CD4-positive, alpha-beta T cell treated with Interleukin-4 for 4 hours (primary cell): ENCODE results near the gene HARBI1.

Experiments used
- DNase-seq: peaks from one replicate; pipeline ENCODE4 v3.0.0-alpha.2; 2020

HARBI1 gene

DNA sequence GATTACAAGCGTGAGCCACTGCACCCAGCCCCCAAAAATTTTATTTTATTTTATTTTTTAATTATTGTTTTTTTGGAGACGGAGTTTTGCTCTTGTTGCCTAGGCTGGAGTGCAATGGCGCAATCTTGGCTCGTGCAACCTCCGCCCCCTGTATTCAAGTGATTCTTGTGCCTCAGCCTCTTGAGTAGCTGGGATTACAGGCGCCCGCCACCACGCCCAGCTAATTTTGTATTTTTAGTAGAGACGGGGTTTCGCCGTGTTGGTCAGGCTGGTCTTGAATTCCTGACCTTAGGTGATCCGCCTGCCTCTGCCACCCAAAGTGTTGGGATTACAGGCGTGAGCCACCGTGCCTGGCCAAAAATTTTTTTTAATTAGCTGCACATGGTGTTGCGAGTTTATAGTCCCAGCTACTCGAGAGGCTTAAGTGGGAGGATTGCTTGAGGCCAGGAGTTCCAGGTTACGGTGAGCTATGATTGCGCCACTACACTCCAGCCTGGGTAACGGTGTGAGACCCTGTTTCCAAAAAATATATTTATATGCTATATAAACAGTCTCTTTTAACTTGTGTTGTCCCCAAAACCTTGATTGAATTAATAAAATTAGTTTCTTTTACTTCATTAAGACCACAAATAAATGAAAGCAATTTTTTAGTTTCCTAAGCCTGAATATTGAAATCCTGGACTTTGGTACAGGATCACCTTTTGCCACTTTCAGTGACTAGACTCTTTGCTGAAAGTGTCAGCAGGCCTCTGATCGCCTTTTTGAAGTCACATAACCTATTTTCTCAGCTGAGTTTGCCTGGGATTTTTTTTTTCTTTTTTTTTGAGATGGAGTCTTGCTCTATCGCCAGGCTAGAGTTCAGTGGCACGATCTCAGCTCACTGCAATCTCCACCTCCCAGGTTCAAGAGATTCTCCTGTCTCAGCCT, 16.5 kb upstream of the HARBI1 start:
- no peak for DNase-seq

DNA sequence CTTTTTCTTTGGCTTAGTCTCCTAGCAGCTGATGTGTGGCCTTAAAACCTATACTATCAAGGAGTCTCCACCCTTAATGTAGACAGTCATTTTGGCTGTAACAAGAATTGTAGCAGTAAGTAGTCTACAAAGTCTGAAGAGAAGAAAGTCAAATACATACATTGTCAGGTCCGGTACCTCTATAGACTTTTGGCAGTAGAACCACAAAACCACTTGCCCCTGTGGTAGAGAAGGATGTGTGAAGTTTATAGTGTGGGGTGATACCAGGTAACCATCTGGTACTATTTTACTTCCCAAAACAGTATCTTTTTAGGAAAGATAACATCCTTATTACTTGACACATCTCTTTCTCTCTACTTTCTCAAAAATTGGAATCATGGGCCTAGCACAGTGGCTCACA, 15.5 kb upstream of the HARBI1 start:
- no peak for DNase-seq

DNA sequence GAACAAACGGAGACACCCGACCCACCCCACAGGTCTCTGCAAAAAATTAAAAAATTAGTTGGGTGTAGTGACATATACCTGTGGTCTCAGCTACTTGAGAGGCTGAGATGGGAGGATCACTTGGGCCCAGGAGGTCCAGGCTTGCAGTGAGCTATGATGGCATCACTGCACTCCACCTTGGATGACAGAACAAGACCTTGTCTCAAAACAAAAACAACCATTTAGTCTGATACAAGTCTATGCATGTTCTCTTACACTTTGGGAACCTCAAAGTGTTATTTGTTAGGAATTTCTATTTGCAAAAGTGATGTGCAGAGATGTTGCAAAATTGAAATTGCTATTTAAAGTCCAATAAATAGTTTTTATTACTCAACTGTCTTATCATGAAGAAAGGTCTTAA, 14.6 kb upstream of the HARBI1 start:
- DNase-seq: no peak

DNA sequence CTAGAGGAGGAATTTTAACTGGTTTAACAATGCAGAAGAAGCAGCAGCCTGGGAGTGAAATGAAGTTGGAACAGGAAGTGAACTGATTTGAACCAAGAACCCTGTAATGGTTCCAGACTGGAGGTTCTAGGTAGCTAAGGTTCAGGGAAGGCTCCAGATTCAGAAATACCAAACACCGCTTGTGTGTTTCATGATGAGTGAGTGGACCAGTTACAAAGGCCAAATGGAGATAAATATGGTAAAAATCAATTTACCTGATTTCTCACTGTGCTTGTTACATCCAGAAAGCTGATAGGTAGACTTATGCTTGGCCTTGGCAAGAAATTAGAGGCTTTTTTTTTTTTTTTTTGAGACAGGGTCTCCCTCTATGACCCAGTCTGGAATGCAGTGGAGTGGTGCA, 13.2 kb upstream of the HARBI1 start:
- no peak for DNase-seq

DNA sequence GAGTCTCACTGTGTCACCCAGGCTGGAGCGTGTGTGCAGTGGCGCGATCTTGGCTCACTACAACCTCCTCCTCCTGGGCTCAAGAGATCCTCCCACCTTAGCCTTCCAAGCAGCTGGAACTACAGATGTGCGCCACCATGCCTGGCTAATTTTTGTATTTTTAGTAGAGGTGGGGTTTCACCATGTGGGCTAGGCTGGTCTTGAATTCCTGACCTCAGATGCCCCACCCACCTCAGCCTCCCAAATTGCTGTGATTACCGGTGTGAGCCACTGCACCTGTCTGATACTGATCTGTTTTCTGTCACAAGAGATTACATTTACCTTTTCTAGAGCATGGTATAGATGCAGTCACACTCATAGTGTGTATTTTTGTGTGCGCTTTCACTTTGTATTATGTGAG, 11.9 kb upstream of the HARBI1 start:
- no peak for DNase-seq

DNA sequence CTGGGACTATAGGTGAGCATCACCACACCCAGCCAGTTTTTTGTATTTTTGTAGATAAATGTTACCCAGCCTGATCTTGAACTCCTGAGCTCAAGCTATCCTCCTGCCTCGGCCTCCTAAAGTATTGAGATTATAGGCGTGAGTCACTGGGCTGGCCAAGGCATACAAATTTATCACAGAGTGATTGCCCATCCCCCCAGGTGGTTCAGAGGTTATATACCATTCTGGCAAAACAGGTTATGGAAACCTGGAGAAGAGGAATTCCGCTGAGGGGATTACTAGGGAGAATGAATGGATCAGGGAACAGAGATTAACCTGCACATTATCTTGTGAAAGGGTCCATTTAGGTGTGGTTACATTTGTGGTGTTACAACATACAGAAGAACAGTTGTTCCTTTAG, 8.4 kb upstream of the HARBI1 start:
- no peak for DNase-seq

DNA sequence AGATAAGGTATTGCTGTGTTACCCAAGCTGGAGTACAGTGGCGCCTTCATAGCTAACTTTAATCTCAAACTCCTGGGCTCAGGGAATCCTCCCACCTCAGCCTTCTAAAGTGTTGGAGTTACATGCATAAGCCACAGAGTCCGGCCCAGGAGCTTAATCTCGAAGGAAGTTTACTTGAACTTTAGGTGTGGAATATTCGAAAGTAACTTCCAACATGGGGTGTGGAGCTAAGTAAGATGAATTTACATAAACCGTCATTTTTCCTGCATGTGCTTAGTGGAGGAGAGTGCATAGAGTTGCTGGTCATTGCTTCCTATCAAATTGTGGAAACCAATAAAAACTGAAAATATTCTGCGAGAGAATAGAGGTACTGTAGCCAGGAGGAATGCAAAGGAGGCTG, 1.8 kb upstream of the HARBI1 start:
- no peak for DNase-seq

DNA sequence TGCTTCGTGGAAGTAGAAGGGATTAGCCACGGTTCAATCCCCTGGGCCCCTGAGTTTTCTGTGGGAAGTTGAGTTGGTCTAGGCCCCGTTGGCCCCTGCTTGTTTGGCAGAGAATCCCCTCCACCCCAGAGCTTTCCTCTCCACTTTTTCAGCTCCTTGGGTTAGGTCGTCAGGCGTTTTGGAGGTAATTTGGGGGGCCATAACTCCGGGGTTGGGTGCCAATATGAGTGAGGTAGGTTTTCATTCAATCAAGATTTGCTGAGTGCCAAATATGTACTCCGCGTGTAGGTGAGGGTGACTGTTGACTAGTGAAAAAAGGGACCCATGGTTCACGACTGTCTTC, 916 bp upstream of the HARBI1 start:
- no peak for DNase-seq

DNA sequence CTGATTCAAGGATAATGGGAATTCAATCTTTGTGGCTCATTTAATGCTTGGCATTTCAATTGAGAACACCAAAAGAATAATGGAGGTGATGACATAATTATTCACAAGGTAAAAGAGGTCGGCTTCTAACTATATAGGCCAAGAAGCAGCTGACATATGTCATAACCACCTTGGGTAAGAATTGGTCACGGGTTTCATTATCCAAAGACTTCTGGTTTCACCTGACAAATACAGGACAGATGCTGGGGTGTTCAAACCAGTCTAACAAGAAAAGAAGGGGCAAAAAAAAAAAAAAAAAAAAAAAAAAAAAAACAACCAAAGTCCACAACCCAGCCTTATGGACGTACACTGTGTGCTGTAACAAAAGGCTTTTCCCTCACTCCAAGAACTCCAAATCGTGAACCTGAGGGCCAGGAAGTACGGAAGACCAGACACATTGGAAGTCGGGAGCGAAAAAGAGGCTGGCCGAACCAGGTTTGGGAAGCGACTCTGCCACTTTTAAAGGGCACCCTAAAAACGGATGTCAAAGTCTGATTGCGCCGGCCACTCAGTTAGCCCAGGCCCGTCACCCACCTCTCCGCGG, 385 bp downstream of the HARBI1 start:
- peak; percentile 4 for DNase-seq

DNA sequence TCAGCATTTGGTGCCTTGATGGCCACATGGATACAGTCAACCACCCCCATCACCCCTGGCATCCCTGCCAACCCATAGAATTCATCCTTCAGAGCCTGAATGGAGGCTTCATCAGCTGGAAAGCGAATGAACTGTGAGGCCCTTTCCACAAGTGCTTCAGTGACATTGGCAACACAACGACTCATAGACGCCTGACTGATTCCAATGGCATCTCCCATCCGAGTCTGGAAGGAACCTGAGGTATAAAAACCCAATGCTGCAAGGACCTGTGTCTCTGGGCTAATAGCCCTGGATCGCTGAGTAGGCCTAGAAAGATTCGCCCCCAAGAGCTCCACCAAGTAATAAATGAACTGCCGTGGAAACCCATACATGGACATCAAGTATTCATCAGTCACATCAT, 1.3 kb downstream of the HARBI1 start:
- DNase-seq: no peak

DNA sequence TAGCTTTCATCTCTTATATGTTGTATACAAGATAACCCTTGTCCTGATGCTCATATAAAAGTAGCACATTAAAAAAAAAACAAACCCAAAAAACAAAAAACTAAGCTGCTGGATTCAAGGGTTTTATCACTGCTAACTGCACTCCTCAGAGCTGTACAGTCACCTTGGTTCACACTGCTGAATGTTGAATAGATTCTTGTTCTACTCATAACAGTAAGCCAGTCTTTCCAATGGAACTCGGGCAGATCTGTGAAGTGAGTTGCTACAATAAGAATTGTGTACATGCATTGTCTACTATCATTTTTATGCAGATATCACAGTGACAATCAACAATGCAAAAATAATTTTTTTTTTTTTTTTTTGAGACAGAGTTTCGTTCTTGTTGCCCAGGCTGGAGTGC, 4.7 kb downstream of the HARBI1 start:
- DNase-seq: no peak

DNA sequence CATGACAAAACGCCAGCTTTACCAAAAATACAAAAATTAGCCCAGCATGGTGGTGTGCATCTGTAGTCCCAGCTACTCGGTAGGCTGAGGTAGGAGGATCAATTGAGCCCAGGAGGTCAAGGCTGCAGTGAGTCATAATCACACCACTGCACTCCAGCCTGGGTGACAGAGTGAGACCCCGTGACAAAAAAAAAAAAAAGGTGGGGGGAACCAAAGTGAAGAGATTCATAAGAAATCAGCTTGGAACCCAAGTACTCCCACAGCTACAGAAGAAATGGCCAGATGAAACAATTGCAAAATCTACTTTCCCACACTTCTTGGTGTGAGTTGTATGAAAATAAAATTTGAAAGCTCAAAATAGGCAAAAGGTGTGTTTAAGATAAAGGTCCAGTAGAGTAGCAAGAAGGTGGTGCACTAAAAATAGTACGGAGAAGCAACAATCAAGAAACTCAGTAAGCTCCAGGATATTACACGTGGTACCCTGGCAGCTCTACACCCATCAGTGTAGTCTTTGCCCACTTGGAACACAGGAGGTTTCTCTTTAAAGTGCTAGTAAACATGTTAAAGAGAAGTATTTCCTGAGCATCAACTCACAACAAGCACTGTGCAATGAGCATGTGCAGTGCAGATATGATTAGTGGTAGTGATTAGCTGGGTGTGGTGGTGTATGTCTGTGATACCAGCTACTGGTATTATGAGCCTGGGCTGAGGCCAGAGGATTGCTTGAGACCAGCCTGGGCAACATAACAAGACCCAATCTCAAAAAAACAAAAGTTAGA, 5.3 kb downstream of the HARBI1 start:
- DNase-seq: no peak

DNA sequence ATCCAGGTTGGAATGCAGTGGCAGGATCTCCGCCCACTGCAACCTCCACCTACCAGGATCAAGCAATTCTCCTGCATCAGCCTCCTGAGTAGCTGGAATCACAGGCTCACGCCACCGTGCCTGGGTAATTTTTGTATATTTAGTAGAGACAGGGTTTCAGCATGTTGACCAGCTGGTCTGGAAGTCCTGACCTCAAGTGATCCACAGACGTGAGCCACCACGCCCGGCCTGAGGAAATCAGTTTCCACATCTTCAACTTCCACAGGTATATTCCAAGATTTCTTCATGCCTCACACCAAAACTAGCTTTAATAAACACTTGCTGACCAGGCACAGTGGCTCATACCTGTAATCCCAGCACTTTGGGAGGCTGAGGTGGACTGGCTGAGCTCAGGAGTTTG, 7.6 kb downstream of the HARBI1 start:
- DNase-seq: no peak

DNA sequence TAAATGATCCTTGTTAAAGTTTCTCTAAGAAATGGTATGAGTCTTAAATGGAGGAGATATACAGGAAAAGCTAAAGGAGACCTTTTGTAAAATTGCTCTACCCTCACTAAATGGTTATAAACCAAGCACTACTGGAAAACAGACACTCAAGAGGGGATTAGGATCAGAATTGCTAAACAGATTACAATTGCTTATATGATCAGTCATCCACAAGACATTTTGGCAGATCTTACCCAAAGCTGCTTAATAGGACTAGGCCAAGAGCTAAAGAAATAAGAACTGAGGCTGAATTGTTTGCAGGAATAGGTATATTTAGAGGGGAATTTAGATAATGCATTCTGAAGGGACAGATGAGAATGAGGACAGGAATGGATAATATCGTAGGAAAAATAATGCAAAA, 9.5 kb downstream of the HARBI1 start:
- no peak for DNase-seq

DNA sequence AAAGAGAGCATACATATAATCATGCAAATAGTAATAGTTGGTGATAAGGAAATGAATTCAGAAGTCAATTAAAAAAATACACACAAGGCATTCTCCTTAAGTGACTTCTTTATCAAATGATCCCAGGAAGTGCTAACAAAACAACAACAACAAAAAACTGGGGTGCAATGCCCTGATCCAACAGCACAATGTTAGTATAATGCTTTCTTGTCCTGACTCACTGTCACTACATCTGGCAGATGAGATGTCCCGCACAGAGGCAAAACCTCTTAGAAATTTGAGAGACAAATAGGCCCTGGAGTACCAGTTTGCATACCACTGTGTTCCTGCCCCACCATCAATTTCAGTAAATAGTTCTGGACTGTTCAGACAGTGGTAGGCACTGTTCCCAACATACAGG, 12.2 kb downstream of the HARBI1 start:
- no peak for DNase-seq

DNA sequence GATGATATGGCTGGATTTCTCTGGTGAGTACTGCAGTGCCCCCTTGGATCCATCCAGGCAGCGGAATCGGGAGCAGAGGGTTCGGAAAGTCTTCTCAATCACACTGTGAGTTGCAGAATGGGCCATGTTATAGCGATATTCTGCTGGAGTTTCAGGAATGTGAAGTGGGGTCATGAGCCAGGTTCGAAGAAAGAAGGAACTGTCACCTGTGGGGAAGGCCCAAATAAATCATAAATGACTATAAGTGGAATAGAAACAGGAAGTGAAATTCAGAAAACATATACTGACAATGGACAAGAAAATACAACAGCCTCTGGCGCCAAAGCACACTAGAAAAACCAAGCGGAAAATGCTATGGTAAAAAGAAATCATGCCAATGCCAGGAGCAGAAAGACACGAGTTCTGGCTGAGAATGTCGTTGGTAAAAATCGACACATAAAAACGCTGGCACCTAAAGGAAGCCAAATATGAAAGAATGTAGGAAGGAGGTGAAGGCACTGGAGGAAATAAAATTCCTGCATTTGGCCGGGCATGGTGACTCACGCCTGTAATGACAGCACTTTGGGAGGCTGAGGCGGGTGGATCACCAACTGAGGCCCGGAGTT, 13.2 kb downstream of the HARBI1 start:
- DNase-seq: no peak

DNA sequence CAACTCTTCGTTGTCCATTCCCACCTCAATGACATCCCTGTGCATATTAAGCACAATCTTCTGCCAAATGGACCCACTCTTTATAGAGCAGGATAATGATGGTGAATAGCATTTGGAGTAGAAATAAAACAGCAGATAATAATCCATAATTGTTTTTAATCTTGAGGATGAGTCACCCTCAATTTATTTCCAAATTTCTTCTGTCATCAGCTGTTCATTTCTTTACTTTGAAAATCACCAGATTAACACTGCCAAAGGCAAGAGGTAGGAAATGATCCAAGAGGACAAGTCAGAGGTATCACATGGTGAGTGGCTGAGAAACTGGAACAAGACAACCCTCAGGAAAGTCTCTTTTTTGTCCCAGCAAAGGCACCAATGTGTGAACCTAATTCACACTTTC, 15.9 kb downstream of the HARBI1 start:
- no peak for DNase-seq

DNA sequence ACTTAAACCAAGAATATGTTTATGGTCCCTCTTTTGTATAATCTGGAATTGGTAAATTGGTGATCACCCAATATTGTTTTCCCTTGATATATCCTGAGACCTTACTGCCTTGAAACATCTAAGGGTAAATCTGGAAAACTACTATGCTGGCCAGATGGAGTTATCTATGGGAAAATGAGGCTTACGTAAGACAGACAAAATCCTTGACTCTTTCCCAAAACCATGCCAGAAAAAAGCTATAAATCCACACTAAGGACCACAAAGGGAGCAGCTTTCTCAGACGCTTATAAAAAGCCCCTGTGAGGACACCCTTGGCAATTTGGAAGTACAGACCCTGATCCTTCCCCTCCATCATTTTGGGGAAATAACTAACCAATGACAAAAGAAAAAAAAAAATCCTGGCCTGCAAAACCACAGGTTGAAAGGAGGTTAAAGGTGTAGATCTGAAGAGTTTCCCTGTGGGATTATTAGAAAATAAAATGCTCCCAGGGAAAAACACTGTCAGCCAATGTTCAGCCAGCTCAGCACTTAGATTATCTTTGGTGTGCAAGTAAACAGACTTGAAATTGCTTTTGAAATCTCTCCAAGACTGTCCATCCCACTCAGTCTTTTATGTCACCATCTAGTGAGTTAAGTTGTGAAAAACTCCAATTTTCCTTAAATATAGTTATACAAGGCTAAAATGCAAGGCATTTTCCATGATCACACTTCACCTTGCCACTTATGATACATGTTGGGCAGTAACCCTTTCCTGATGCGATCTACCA, 16.6 kb downstream of the HARBI1 start:
- no peak for DNase-seq

DNA sequence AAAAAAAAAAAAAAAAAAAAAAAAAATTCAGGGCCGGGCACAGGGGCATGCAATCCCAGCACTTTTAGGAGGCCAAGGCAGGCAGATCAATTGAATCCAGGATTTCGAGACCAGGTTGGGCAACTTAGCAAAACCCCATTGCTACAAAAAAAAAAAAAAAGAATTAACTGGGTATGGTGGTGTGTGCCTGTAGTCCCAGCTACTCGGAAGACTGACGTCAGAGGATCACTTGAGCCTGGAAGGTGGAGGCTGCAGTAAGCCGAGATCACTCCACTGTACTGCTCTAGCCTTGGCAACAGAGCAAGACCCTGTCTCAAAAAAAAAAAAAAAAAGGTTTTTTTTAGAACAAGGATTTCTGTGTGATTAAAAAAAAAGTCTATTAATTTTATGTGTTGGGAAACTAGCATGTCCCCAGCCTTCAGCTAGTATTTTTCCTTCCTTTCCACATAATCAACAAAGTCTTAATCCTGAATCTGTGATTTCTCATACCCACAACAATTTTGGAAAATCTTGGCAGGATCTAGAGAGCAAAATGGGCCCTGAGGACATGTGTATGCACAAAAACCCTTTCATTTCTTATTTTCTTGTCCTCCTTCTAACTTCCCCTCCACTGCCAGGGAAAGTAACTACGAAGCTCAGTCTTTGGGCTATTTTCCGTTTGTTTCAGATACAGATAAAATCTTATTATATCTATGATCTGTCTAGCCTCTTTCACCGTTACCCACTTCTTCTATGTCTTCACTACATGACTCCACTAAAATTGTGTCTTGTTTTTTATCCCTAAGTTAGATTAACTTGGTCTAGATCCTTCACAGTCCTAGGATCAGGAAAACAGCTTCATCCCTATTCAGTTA, 17.5 kb downstream of the HARBI1 start:
- no peak for DNase-seq

DNA sequence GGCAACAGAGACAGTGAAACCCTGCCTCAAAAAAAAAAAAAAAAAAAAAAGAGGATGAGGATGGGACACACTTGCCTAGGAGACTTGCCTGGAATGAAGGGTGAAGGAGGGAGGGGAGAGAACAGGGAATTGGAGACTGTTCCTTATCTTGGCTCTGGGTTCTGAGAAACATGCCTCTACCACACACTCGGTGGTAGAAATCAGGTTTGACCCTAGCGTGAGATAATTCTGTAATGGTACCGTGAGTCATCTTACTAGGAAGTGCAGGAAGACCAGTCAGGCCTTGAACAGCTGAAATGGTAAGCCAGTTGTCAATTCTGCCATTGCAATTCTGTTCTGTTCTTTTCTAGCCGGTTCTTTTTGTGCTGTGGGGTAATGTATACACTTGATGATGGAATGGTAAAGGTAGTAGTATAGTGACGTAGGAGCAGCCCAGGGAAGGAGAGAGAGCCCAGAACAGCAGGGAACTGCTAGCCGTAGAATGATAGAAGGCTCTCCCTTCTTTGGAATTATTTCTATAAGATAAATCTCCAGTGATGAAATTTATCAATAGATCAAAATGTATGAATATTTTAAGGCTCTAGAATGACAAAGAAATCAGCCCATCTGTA, 19.3 kb downstream of the HARBI1 start:
- no peak for DNase-seq

DNA sequence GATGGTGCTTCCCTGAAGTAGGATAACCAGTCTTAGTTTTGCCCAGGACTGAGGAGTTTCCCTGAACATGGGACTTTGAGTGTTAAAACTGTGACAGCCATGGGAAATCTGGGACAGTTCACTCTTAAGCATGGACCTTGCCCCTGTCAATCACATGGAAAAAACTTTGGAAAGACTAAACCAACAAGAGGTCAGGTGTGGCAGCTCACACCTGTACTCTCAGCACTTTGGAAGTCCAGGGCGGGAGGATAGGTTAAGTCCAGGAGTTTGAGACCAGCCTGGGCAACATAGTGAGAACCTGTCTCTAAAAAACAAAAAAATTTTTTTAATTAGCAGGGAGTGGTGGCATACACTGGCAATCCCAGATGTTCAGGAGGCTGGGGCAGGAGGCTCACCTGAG, 19.9 kb downstream of the HARBI1 start:
- no peak for DNase-seq
